Measurements from ENCODE around the gene ETFA.
A peak's percentile ranks its signal among the peaks of the same experiment; 100 is the strongest.

ETFA gene

DNA sequence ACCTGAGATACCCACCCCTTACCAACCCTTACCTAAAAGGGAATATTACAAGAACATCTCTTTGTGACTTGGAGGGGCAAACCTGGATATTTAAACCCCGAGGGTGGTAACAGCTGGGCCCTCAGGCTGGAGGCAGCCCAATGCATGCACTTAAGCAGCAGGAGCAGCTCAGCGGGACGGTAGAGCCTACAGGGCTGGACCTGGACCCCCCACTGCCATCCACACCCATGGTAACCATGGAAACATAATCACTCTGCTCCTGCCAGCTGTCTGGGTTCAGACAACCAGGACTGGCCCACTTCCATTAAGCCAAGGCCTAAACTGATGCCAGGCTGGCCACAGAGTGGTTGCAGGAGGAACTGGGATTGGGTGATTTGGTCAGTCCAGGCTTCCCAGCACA is 52.8 kb downstream of the ETFA start:
- TF ChIP-seq, protein P1, sequence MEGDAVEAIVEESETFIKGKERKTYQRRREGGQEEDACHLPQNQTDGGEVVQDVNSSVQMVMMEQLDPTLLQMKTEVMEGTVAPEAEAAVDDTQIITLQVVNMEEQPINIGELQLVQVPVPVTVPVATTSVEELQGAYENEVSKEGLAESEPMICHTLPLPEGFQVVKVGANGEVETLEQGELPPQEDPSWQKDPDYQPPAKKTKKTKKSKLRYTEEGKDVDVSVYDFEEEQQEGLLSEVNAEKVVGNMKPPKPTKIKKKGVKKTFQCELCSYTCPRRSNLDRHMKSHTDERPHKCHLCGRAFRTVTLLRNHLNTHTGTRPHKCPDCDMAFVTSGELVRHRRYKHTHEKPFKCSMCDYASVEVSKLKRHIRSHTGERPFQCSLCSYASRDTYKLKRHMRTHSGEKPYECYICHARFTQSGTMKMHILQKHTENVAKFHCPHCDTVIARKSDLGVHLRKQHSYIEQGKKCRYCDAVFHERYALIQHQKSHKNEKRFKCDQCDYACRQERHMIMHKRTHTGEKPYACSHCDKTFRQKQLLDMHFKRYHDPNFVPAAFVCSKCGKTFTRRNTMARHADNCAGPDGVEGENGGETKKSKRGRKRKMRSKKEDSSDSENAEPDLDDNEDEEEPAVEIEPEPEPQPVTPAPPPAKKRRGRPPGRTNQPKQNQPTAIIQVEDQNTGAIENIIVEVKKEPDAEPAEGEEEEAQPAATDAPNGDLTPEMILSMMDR (conservative IDR thresholded peaks at IDR 0.05) = no peak
- no peak overlapping the region for H3K27ac ChIP-seq

DNA sequence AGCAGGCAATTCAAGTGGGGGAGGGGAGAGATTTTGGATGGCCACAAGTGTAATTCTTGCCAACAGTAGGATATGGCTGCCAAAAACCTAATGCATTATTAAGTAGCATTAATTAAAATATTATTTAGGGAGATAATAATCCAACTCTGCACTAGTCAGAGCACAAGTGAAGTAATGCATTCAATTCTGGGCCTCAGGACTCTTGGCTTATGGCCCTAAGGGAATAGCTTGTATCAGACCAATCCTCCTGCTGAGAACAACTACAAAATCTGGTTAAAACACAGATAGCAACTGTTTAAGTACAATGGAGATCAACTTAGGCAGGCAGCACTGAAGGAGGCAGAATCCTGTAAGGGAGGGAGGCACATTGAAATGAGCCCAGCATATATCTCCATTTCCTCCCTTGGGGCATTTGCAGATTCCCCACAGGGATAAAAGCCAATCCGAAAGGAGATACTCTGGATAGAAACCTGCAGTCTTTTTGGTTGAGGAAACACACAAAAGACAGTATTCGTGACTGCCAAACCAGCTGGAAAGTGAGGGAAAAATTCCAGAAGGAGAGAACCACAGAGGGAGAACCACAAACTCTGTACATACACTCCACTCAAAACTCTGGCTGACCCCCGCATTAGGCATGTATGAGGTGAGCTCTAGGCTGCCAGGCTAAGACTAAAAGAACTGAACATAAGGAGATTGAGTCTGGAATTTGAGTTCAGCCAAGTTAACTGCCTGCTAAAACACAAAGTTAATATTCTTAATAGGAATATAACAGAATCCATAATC is 57.4 kb downstream of the ETFA start:
- TF ChIP-seq, protein P1 (conservative IDR thresholded peaks at IDR 0.05) = no peak
- no peak overlapping the region for H3K27ac ChIP-seq

DNA sequence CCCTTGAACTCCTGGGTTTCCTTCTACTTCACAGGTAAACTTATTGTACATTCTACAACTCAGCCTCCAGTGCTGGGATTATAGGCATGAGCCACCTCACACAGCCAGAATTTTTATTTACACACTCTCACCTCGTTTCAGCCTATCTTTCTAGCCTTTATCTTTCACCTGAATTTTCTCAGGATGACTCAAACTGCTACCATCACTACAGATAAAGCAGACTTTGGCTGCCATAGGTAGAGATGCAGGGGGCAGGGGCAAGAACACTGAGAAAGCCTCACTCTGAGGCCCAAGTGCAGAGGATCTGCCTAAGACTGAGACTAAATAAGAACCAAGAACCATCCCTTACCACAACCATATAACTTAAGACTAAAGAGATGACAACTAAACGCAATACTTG is 59.0 kb downstream of the ETFA start:
- TF ChIP-seq, protein P1 (conservative IDR thresholded peaks at IDR 0.05) = no peak
- H3K27ac ChIP-seq = peak overlapping the region; percentile 40

DNA sequence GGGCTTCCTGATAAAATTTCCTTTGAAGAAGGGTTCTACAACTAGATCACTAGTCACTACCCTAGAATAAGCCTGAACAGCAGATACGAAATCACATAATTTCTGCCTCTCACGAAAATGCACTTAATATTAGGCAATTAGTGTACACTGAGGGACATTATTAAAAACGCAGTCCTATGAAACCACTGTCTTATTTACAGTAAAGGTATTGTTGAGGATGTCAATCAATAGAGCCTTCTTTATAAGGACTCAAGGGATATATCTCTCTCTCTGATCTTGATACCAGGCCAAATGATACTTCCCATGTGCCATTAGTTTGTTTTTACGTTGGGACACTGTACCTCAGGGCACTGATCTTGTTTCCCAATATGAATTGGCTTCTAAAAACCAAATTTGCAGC is 59.6 kb downstream of the ETFA start:
- TF ChIP-seq, protein P1 (conservative IDR thresholded peaks at IDR 0.05) = no peak
- H3K27ac ChIP-seq = peak overlapping the region; percentile 40

DNA sequence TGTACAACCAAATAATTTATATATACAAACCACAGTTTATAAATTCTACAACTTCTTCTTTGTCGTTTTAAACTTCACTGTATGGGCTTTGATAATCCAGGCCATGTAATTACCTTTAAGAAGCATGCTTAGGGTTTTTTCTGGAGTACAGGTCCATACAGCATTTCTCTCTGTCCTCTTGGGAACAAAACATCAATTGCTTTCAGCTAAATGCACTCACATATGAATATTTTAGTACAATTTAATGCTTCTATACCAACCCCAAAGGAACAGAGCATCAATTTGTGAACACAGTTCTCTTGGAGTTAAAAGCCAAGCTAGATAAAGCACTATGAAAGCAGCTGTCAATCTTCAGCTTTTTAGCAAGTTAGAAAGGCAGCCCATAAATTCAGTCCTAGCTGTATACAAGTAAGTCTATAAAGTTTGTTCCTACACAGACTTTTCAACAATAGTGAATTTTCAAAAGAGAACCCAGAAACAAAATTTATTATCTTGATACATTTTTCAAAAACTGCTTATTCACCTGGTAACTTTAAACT is 66.1 kb downstream of the ETFA start:
- TF ChIP-seq, protein P1 (conservative IDR thresholded peaks at IDR 0.05) = no peak
- no peak overlapping the region for H3K27ac ChIP-seq

DNA sequence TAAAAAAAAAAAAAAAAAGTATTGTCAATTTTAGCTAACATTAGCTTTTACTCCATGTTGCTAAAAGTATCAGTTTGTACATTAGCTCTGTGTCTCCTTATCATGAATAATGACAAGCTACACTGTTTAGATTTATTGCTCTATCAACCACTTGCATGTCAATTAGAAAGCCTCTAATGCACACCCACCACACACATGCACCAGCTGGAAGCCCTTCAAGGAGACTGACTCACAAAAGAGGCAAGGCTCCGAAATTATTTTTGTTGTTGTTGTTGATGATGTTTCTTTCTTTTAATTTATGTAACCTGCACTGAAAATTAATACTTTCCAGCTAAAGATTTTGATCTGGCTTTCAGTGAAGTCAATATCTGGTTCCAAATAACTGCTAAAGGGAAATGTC is 71.5 kb downstream of the ETFA start:
- TF ChIP-seq, protein P1 (conservative IDR thresholded peaks at IDR 0.05) = no peak
- H3K27ac ChIP-seq = no peak overlapping the region

DNA sequence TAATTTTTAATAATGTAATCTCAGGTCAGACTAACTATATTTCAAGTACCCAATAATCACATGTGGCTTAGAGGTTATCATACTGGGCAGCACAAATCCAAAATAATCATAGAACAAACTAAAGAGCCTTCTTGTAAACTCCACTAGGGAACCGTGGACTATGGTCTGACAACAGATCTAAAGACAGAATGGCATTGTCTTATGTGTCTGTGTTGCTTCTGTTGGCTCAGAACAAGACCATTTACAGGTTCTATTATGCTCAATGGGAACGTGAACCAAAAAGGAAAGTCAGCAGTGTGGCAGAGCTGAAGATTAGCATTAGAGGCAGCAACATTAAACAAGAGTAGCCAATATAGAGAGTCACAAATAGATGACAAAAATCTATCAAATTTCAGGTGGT is 74.9 kb downstream of the ETFA start:
- TF ChIP-seq, protein P1 (conservative IDR thresholded peaks at IDR 0.05) = no peak
- peak overlapping the region; percentile 77; the same call in 1 of the 2 replicates for H3K27ac ChIP-seq
